H1 (cell line): ENCODE results near the gene ECEL1. TPM values are rescaled to one million over a fixed set of nuclear protein-coding genes. Genes with fewer than 3 reads are reported as not detected.

Experiments used
- BRCA1 ChIP-seq: IDR thresholded peaks from 2 replicates; pipeline ENCODE4 v1.6.1; 2012; ENCODE audit warnings: low read depth, low read length, improper control_type of control experiment
- CREB1 ChIP-seq: IDR thresholded peaks from 2 replicates; pipeline ENCODE4 v1.6.1; 2012; ENCODE audit warnings: inconsistent platforms
- POU5F1 ChIP-seq: IDR thresholded peaks from 2 replicates; pipeline ENCODE4 v1.6.1; 2011; ENCODE audit warnings: low read depth, mild to moderate bottlenecking, low read length, moderate library complexity
- RBBP5 ChIP-seq: IDR thresholded peaks from 2 replicates; pipeline ENCODE4 v1.7.1; 2012; ENCODE audit warnings: low read depth, mild to moderate bottlenecking, inconsistent platforms, low read length, moderate library complexity, borderline replicate concordance
- polyA plus RNA-seq, 7 experiments: library from polyadenylated mRNA; depleted of rRNA in 3 of 7; stranded (reverse) in 5 of 7; unstranded in 2 of 7; fragments of >200 nt in 5 of 7; fragments of 200-250 nt in 2 of 7; gene quantifications; 1 replicate in 5 of 7; 2 replicates in 1 of 7; 4 replicates in 1 of 7; pipeline versions ENCODE4 v1.2.1 to v1.2.3, GENCODE V29; 2011 to 2013; ENCODE audit warnings: missing spikeins in 2 of 7, mixed read lengths in 2 of 7
- total RNA-seq: library from RNA; stranded (reverse); fragmentation: NEBNext Ultra II Directional; extraction: Animal tissue kit (Norgen Biotek cat#: 25700); gene quantifications from 2 replicates; pipeline ENCODE4 v1.2.1, GENCODE V29; 2021
- TF ChIP-seq, protein P1 (sequence below): fragments of 300-600 bp; sonication (generic); IDR thresholded peaks from 2 replicates; pipeline ENCODE4 v1.7.1; 2012; ENCODE audit warnings: low read length, moderate library complexity, mild to moderate bottlenecking, inconsistent platforms; ENCODE audit not compliant: insufficient replicate concordance

Gene ECEL1
- total and polyA plus RNA-seq, 2 of the 8 experiments (the other 6 are each of a cell fraction or from before 2014, with no cell fraction given): 7.7 to 20.2 TPM

DNA sequence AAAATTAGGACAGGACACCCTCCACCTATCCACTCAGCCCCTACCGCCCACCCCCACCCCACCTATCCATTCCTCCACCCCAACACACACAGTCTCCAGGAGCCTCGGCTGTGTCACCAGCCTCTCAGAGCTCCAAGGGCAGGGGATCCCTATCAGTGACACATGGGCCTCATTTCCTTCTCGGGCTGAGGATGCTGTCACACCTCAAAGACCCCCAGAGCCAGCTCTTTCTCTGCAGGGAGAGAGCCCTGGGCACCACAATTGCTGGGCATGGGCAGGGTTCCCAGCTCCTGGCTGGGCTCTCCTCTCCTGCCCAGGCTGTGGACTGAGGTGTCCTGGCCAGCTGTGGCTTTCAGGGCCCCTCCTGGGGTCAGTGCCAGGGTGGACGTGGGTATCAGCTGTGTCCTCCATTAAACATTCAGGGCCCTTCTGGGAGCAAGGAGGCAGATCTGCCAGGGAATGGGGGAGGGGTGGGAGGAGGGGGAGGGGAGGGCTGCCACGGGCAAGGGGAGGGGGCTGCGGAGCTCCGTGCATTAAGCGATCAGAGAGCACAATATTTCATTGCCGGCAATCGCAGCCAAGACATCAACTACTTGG lies 14.3 kb upstream of the ECEL1 start (continued):
- TF ChIP-seq, protein P1, sequence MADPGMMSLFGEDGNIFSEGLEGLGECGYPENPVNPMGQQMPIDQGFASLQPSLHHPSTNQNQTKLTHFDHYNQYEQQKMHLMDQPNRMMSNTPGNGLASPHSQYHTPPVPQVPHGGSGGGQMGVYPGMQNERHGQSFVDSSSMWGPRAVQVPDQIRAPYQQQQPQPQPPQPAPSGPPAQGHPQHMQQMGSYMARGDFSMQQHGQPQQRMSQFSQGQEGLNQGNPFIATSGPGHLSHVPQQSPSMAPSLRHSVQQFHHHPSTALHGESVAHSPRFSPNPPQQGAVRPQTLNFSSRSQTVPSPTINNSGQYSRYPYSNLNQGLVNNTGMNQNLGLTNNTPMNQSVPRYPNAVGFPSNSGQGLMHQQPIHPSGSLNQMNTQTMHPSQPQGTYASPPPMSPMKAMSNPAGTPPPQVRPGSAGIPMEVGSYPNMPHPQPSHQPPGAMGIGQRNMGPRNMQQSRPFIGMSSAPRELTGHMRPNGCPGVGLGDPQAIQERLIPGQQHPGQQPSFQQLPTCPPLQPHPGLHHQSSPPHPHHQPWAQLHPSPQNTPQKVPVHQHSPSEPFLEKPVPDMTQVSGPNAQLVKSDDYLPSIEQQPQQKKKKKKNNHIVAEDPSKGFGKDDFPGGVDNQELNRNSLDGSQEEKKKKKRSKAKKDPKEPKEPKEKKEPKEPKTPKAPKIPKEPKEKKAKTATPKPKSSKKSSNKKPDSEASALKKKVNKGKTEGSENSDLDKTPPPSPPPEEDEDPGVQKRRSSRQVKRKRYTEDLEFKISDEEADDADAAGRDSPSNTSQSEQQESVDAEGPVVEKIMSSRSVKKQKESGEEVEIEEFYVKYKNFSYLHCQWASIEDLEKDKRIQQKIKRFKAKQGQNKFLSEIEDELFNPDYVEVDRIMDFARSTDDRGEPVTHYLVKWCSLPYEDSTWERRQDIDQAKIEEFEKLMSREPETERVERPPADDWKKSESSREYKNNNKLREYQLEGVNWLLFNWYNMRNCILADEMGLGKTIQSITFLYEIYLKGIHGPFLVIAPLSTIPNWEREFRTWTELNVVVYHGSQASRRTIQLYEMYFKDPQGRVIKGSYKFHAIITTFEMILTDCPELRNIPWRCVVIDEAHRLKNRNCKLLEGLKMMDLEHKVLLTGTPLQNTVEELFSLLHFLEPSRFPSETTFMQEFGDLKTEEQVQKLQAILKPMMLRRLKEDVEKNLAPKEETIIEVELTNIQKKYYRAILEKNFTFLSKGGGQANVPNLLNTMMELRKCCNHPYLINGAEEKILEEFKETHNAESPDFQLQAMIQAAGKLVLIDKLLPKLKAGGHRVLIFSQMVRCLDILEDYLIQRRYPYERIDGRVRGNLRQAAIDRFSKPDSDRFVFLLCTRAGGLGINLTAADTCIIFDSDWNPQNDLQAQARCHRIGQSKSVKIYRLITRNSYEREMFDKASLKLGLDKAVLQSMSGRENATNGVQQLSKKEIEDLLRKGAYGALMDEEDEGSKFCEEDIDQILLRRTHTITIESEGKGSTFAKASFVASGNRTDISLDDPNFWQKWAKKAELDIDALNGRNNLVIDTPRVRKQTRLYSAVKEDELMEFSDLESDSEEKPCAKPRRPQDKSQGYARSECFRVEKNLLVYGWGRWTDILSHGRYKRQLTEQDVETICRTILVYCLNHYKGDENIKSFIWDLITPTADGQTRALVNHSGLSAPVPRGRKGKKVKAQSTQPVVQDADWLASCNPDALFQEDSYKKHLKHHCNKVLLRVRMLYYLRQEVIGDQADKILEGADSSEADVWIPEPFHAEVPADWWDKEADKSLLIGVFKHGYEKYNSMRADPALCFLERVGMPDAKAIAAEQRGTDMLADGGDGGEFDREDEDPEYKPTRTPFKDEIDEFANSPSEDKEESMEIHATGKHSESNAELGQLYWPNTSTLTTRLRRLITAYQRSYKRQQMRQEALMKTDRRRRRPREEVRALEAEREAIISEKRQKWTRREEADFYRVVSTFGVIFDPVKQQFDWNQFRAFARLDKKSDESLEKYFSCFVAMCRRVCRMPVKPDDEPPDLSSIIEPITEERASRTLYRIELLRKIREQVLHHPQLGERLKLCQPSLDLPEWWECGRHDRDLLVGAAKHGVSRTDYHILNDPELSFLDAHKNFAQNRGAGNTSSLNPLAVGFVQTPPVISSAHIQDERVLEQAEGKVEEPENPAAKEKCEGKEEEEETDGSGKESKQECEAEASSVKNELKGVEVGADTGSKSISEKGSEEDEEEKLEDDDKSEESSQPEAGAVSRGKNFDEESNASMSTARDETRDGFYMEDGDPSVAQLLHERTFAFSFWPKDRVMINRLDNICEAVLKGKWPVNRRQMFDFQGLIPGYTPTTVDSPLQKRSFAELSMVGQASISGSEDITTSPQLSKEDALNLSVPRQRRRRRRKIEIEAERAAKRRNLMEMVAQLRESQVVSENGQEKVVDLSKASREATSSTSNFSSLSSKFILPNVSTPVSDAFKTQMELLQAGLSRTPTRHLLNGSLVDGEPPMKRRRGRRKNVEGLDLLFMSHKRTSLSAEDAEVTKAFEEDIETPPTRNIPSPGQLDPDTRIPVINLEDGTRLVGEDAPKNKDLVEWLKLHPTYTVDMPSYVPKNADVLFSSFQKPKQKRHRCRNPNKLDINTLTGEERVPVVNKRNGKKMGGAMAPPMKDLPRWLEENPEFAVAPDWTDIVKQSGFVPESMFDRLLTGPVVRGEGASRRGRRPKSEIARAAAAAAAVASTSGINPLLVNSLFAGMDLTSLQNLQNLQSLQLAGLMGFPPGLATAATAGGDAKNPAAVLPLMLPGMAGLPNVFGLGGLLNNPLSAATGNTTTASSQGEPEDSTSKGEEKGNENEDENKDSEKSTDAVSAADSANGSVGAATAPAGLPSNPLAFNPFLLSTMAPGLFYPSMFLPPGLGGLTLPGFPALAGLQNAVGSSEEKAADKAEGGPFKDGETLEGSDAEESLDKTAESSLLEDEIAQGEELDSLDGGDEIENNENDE: no peak
- TF ChIP-seq POU5F1: no peak
- no peak for TF ChIP-seq RBBP5
- TF ChIP-seq BRCA1: no peak
- no peak for TF ChIP-seq CREB1
